Mesenchymal stem cell (in vitro differentiated cells and primary cell): Measurements from ENCODE around the gene ASCC1.
"Not testable (repeated sequence)": the region's sequence is repeated elsewhere in the genome, so short reads cannot be mapped to it uniquely, and the experiment has no call there.

Experiments
- DNase-seq: peaks from one replicate; pipeline ENCODE4 v3.0.0-alpha.2; 2013
- H2AFZ ChIP-seq: one replicate; pipeline ENCODE4 v1.6.1; 2013; ENCODE audit warnings: low read depth, mild to moderate bottlenecking, control low read depth, inconsistent platforms, low read length, moderate library complexity
- H2AK5ac ChIP-seq: 2 replicates; pipeline ENCODE4 v1.6.1; 2013; ENCODE audit warnings: low read length, moderate library complexity, mild to moderate bottlenecking, inconsistent platforms; ENCODE audit not compliant: severe bottlenecking
- H2BK120ac ChIP-seq: one replicate; pipeline ENCODE4 v1.6.1; 2013; ENCODE audit warnings: low read depth, mild to moderate bottlenecking, inconsistent platforms, low read length, moderate library complexity
- H2BK12ac ChIP-seq, 2 experiments: one replicate each; pipeline ENCODE4 v1.6.1; 2013; ENCODE audit warnings: inconsistent platforms in 2 of 2, low read length in 2 of 2, mild to moderate bottlenecking in 2 of 2, moderate library complexity in 2 of 2, control low read depth in 1 of 2
- H2BK15ac ChIP-seq: one replicate; pipeline ENCODE4 v1.6.1; 2013; ENCODE audit warnings: mild to moderate bottlenecking, low read depth, inconsistent platforms; ENCODE audit not compliant: poor library complexity, severe bottlenecking
- H2BK5ac ChIP-seq: 2 replicates; pipeline ENCODE4 v1.6.1; 2013; ENCODE audit warnings: low read depth, mild to moderate bottlenecking, low read length, control low read depth, inconsistent platforms; ENCODE audit not compliant: poor library complexity, severe bottlenecking
- H3K14ac ChIP-seq, 2 experiments: one replicate each; pipeline ENCODE4 v1.6.1; 2013; ENCODE audit warnings: inconsistent platforms in 2 of 2, low read length in 2 of 2, control low read depth in 1 of 2, mild to moderate bottlenecking in 1 of 2, moderate library complexity in 1 of 2
- H3K18ac ChIP-seq, 2 experiments: one replicate each; pipeline ENCODE4 v1.6.1; 2013; ENCODE audit warnings: inconsistent platforms in 2 of 2, low read length in 2 of 2, control low read depth in 1 of 2, low read depth in 1 of 2, mild to moderate bottlenecking in 1 of 2
- H3K23ac ChIP-seq, 2 experiments: one replicate each; pipeline ENCODE4 v1.6.1; 2013; ENCODE audit warnings: inconsistent platforms in 2 of 2, low read length in 2 of 2, mild to moderate bottlenecking in 2 of 2, moderate library complexity in 2 of 2, control low read depth in 1 of 2
- H3K27ac ChIP-seq: 2 replicates; pipeline ENCODE4 v1.5.1; 2013; ENCODE audit warnings: mild to moderate bottlenecking, moderate library complexity, low read length, control low read depth, inconsistent platforms; ENCODE audit not compliant: poor library complexity, severe bottlenecking
- H3K27me3 ChIP-seq, 2 experiments: 2 replicates each; pipeline versions ENCODE4 v1.6.1 to v1.7.0; 2013; ENCODE audit warnings: low read length in 2 of 2, mild to moderate bottlenecking in 2 of 2, moderate library complexity in 2 of 2, control low read depth in 1 of 2, inconsistent platforms in 1 of 2; ENCODE audit not compliant: control insufficient read depth in 1 of 2, insufficient read depth in 1 of 2
- H3K36me3 ChIP-seq, 2 experiments: 2 replicates each; pipeline versions ENCODE4 v1.6.1 to v1.7.0; 2013; ENCODE audit warnings: low read length in 2 of 2, control low read depth in 1 of 2, inconsistent platforms in 1 of 2, low read depth in 1 of 2, mild to moderate bottlenecking in 1 of 2; ENCODE audit not compliant: insufficient read depth in 2 of 2, control insufficient read depth in 1 of 2
- H3K4ac ChIP-seq, 2 experiments: one replicate each; pipeline ENCODE4 v1.6.1; 2013; ENCODE audit warnings: inconsistent platforms in 2 of 2, low read length in 2 of 2, mild to moderate bottlenecking in 2 of 2, moderate library complexity in 2 of 2, control low read depth in 1 of 2, low read depth in 1 of 2
- H3K4me1 ChIP-seq: 2 replicates; pipeline ENCODE4 v1.6.1; 2013; ENCODE audit warnings: low read depth, low read length, control low read depth; ENCODE audit not compliant: control insufficient read depth, insufficient read depth
- H3K4me2 ChIP-seq: 2 replicates; pipeline ENCODE4 v1.6.1; 2013; ENCODE audit warnings: low read length, mild to moderate bottlenecking, inconsistent platforms; ENCODE audit not compliant: poor library complexity, severe bottlenecking
- H3K4me3 ChIP-seq, 2 experiments: 2 replicates each; pipeline versions ENCODE4 v1.5.1 to v1.7.0; 2013; ENCODE audit warnings: low read length in 2 of 2, mild to moderate bottlenecking in 2 of 2, control low read depth in 1 of 2, low read depth in 1 of 2; ENCODE audit not compliant: insufficient read depth in 1 of 2
- H3K79me1 ChIP-seq: replicated peaks from 2 replicates; pipeline ENCODE4 v1.6.1; 2013; ENCODE audit warnings: mild to moderate bottlenecking, control low read depth, low read length, inconsistent platforms; ENCODE audit not compliant: poor library complexity, severe bottlenecking
- H3K9ac ChIP-seq: 2 replicates; pipeline ENCODE4 v1.7.0; 2013; ENCODE audit warnings: mild to moderate bottlenecking, low read length, moderate library complexity
- H3K9me3 ChIP-seq: 2 replicates; pipeline ENCODE4 v1.7.0; 2013; ENCODE audit warnings: mild to moderate bottlenecking, low read length; ENCODE audit not compliant: control insufficient read depth
- H4K8ac ChIP-seq: one replicate; pipeline ENCODE4 v1.6.1; 2013; ENCODE audit warnings: inconsistent platforms, mild to moderate bottlenecking, low read length, moderate library complexity
- H4K91ac ChIP-seq: one replicate; pipeline ENCODE4 v1.6.1; 2013; ENCODE audit warnings: mild to moderate bottlenecking, low read length, inconsistent platforms
- WGBS: methylation state at CpG from one replicate; pipeline ENCODE4 v1.1.7; 2013; ENCODE audit warnings: mixed read lengths; 5-methylcytosine and 5-hydroxymethylcytosine counted together

ASCC1 gene

DNA sequence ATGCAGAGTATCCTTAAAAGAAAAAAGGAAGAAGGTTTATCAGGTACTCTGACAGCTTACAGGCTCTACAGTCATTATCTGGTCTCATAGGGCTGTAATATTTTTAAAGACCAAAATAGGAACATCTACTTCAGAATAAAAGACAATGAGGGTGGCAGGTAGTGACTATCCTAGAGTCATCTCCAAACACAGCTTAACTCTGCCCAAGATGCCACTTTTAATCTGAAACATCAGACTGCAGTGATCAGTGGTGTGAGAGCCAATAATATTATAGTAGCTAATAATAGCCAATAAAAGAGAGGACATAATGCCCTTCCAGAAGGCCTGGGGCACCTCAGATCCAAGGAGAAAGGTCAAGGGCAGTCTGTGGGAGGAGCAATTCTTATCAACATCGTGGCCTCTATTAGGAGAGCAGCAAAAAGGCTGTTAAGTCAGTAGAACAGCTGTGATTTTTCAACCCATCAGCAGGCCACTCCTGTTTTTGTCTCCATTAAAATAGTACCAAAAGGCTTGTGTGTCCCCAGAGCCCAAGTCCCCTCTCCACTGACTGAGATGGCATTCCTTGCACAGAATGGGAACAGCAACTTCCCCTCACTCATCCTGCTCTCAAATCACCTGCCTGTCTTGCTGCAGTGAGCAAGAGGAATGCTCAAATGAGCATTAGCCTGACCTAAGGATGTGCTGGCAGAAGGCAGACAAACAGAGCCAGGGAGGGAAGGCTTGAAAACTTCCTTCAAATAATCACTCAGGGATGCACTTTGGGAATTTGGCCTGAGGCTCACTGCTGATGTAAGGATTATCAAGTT is 107.0 kb downstream of the ASCC1 start:
- Histone ChIP-seq H3K27me3 (no peaks in the 10 kb centered on the region), H3K4ac (no peak overlapping the region), H2BK12ac (no peak overlapping the region), H2AK5ac (no peak overlapping the region), H2BK5ac (no peak overlapping the region), H3K27ac (peak overlapping the region; percentile 41), H3K4me1 (peaks cover 9% of the 10 kb centered on the region), H3K9ac (no peak overlapping the region), H3K36me3 (peaks cover 3 to 4% of the 10 kb centered on the region in 2 experiments), H4K91ac (no peak overlapping the region), H3K4me3 (no peak overlapping the region), H3K79me1 (peaks cover 4% of the 10 kb centered on the region), H3K23ac (no peak overlapping the region), H2AFZ (no peak overlapping the region), H3K9me3 (no peaks in the 10 kb centered on the region), H4K8ac (no peak overlapping the region), H2BK15ac (no peak overlapping the region), H3K4me2 (no peak overlapping the region), H2BK120ac (no peak overlapping the region), H3K18ac (no peak overlapping the region), H3K14ac (no peak overlapping the region)
- no peak for DNase-seq
- WGBS: 36% methylated on average over 1 of the region's 1 CpG

DNA sequence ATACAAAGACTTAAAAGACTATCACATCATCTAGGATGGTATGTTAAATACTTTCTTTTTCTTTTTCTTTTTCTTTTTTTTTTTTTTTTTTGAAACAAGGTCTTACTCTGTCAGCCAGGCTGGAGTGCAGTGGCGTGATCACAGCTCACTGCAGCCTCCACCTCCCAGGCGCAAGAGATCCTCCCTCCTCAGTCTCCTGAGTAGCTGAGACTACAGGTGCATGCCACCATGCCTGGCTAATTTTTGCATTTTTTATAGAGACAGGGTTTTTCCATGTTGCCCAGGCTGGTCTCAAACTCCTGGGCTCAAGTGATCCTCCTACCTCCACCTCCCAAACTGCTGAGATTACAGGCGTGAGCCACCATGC is 108.1 kb downstream of the ASCC1 start:
- H3K9ac ChIP-seq, H3K27ac ChIP-seq, H3K23ac ChIP-seq, H3K4me1 ChIP-seq, H3K14ac ChIP-seq, H3K36me3 ChIP-seq, H2BK12ac ChIP-seq, H2AK5ac ChIP-seq, H4K8ac ChIP-seq, H3K4ac ChIP-seq, H4K91ac ChIP-seq, H2AFZ ChIP-seq, H3K4me3 ChIP-seq, H3K27me3 ChIP-seq, DNase-seq, H3K4me2 ChIP-seq, H3K9me3 ChIP-seq, H2BK5ac ChIP-seq, H2BK15ac ChIP-seq, H3K18ac ChIP-seq, H3K79me1 ChIP-seq, H2BK120ac ChIP-seq: not testable (repeated sequence)
- WGBS: 100% methylated on average over 2 of the region's 3 CpGs

DNA sequence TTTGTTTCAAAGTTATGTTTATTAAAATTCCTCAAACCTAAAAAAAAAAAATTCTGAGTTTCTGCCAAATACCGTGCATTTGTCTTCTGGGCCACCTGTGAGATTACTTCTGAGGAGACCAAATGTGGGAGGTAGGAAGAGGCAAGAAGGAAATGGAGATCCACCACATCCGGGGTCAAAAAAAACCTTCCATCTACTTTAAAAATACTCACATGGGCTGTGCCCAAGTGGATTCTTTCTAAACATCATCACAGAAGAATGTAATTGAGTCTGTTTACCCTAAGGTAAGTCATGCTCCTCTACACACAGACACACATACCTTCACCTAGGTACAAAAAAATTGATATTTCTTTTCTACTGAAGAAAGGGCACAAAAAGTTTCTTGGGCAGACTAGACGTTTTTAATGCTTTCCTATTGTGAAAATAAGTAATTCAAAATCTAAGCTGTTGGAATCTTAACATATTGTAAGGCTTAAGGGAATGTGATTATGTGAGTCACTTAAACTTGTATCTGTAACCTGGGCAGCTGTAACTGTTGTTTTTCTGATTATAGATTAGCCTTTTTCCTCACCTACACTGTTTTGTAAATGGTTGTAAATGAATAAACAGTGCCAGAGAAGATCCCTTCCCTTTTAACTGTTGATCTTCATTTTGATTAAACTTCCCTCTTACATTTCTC is 108.6 kb downstream of the ASCC1 start:
- 70% methylated on average over 2 of the region's 3 CpGs for WGBS
- H3K9ac ChIP-seq: no peak overlapping the region

DNA sequence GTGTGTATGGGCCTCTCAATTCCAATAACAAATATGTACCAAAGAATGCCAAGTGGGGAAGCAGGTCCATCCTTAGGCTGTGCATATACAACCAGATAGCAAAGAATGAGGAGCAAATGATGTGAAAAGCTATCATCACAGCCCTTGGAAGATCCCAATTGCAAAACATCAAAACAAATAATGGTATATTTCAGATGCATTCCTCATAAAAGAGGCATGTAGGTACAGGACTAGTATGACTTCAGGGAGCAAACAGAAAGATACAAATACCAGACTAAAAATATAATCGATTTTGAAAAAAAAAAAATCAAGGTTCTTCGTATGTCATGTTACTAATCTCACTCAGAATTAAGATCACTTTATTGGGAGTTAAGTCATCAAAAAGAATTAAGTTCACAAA is 109.2 kb downstream of the ASCC1 start:
- H2BK15ac ChIP-seq: no peak overlapping the region
- no peaks in the 10 kb centered on the region for H3K27me3 ChIP-seq
- no peak overlapping the region for H3K4ac ChIP-seq
- H3K4me2 ChIP-seq: no peak overlapping the region
- no peak overlapping the region for H2AFZ ChIP-seq
- peaks cover 4% of the 10 kb centered on the region for H3K79me1 ChIP-seq
- no peak overlapping the region for H2BK120ac ChIP-seq
- no peak overlapping the region for H2BK12ac ChIP-seq
- H3K36me3 ChIP-seq: peaks cover 4 to 11% of the 10 kb centered on the region in 2 experiments
- H4K8ac ChIP-seq: no peak overlapping the region
- no CpG with 5 or more reads among the region's 2 CpGs for WGBS
- no peak overlapping the region for H2AK5ac ChIP-seq
- H3K18ac ChIP-seq: no peak overlapping the region
- no peak overlapping the region for H3K4me3 ChIP-seq
- DNase-seq: no peak
- no peak overlapping the region for H4K91ac ChIP-seq
- H3K23ac ChIP-seq: no peak overlapping the region
- no peak overlapping the region for H3K27ac ChIP-seq
- H3K4me1 ChIP-seq: peaks cover 9% of the 10 kb centered on the region
- no peak overlapping the region for H3K9ac ChIP-seq
- no peak overlapping the region for H2BK5ac ChIP-seq
- H3K9me3 ChIP-seq: no peaks in the 10 kb centered on the region
- H3K14ac ChIP-seq: no peak overlapping the region

More for the DNA sequence above, 108.6 kb downstream of the ASCC1 start:
- H3K14ac ChIP-seq: no peak overlapping the region
- no peak overlapping the region for H2AFZ ChIP-seq
- H3K27me3 ChIP-seq: no peaks in the 10 kb centered on the region
- peaks cover 4% of the 10 kb centered on the region for H3K79me1 ChIP-seq
- no peak overlapping the region for H4K91ac ChIP-seq
- no peak overlapping the region for H3K4me3 ChIP-seq
- no peak overlapping the region for H3K23ac ChIP-seq
- no peak overlapping the region for H2BK120ac ChIP-seq
- peaks cover 9% of the 10 kb centered on the region for H3K4me1 ChIP-seq
- no peak overlapping the region for H2BK15ac ChIP-seq
- no peak overlapping the region for H3K4me2 ChIP-seq
- H2AK5ac ChIP-seq: no peak overlapping the region
- H3K9me3 ChIP-seq: no peaks in the 10 kb centered on the region
- no peak overlapping the region for H2BK12ac ChIP-seq
- H3K27ac ChIP-seq: no peak overlapping the region
- DNase-seq: no peak
- H4K8ac ChIP-seq: no peak overlapping the region
- H3K18ac ChIP-seq: no peak overlapping the region
- no peak overlapping the region for H2BK5ac ChIP-seq
- H3K4ac ChIP-seq: no peak overlapping the region
- H3K36me3 ChIP-seq: peaks cover 4 to 7% of the 10 kb centered on the region in 2 experiments
